B cell (primary cell): ENCODE data around the gene MYZAP. TPM values are rescaled to one million over a fixed set of nuclear protein-coding genes. Genes with fewer than 3 reads are reported as not detected.

ENCODE experiments used
- ATAC-seq: fragments of 200-7000 bp; cut with Tn5 transposase; one replicate; pipeline ENCODE4 v1.10.0; 2021; ENCODE audit warnings: low read depth, mild to moderate bottlenecking, moderate number of reproducible peaks, moderate library complexity
- CTCF ChIA-PET: fragments of 350-600 bp; sonication (Branson Sonifier 250); formaldehyde crosslinking; loops from one replicate; lab custom pipeline; 2021; ENCODE audit warnings: antibody characterized with exemption, inconsistent platforms; lab: Charles Lee
- POLR2A ChIA-PET: fragments of 350-600 bp; sonication (Branson Sonifier 250); formaldehyde crosslinking; loops from one replicate; lab custom pipeline; 2021; ENCODE audit warnings: antibody characterized with exemption; lab: Charles Lee
- DNase-seq: peaks from one replicate; pipeline ENCODE4 v3.0.0; 2013
- H2AFZ ChIP-seq: 2 replicates; pipeline ENCODE4 v1.6.1; 2012; ENCODE audit warnings: mild to moderate bottlenecking, low read depth, low read length; ENCODE audit not compliant: insufficient read depth, poor library complexity, severe bottlenecking
- H3K27ac ChIP-seq, 2 donors: 1 replicate in 1 of 2; 2 replicates in 1 of 2; pipeline ENCODE4 v1.5.1; 2012 to 2013; ENCODE audit warnings: low read length in 2 of 2, mild to moderate bottlenecking in 2 of 2, moderate library complexity in 1 of 2
- H3K27me3 ChIP-seq, 4 experiments: fragments of 200-600 bp in 1 of 4; sonication (generic) in 1 of 4; replicated peaks in 1 of 4; 1 replicate in 2 of 4; 2 replicates in 2 of 4; pipeline versions ENCODE4 v1.6.1 to v1.7.0; 2013 to 2016; ENCODE audit warnings: low read length in 3 of 4, mild to moderate bottlenecking in 2 of 4, mixed read lengths in 1 of 4, moderate library complexity in 1 of 4; ENCODE audit not compliant: insufficient read depth in 4 of 4, control insufficient read depth in 3 of 4; ENCODE audit errors: control extremely low read depth in 1 of 4
- H3K36me3 ChIP-seq, 2 experiments: replicated peaks in 1 of 2; 1 replicate in 1 of 2; 2 replicates in 1 of 2; pipeline versions ENCODE4 v1.6.1 to v1.7.1; 2013; ENCODE audit warnings: low read length in 1 of 2; ENCODE audit not compliant: insufficient read depth in 2 of 2, control insufficient read depth in 1 of 2; ENCODE audit errors: control extremely low read depth in 1 of 2, extremely low read depth in 1 of 2
- H3K4me1 ChIP-seq, 2 donors: fragments of 200-600 bp in 1 of 2; sonication (generic) in 1 of 2; 1 replicate in 1 of 2; 2 replicates in 1 of 2; pipeline versions ENCODE4 v1.5.1 to v1.6.1; 2013 to 2017; ENCODE audit warnings: low read length in 2 of 2; ENCODE audit not compliant: control insufficient read depth in 2 of 2, insufficient read depth in 2 of 2
- H3K4me2 ChIP-seq: replicated peaks from 2 replicates; pipeline ENCODE3; 2012; ENCODE audit warnings: mild to moderate bottlenecking, low read depth, low read length; ENCODE audit not compliant: poor library complexity, severe bottlenecking
- H3K4me3 ChIP-seq, 5 experiments: fragments of 200-600 bp in 1 of 5; sonication (generic) in 1 of 5; 1 replicate in 3 of 5; 2 replicates in 2 of 5; pipeline versions ENCODE4 v1.5.1 to v1.7.0; 2011 to 2016; ENCODE audit warnings: low read length in 4 of 5, mild to moderate bottlenecking in 4 of 5, low read depth in 2 of 5, control low read depth in 1 of 5, moderate library complexity in 1 of 5; ENCODE audit not compliant: insufficient read depth in 1 of 5; ENCODE audit errors: control extremely low read depth in 1 of 5, extremely low read depth in 1 of 5
- H3K79me2 ChIP-seq: fragments of 200-600 bp; sonication (generic); one replicate; pipeline ENCODE4 v1.6.0; 2016; ENCODE audit warnings: low read length; ENCODE audit not compliant: control insufficient read depth, insufficient read depth
- H3K9ac ChIP-seq: fragments of 200-600 bp; sonication (generic); 2 replicates; pipeline ENCODE4 v1.6.1; 2017; ENCODE audit warnings: mild to moderate bottlenecking, low read length, moderate library complexity
- H3K9me3 ChIP-seq, 3 donors: one replicate each; pipeline versions ENCODE4 v1.6.1 to v1.7.1; 2013; ENCODE audit warnings: low read length in 2 of 3; ENCODE audit not compliant: control insufficient read depth in 2 of 3, insufficient read depth in 1 of 3; ENCODE audit errors: control extremely low read depth in 1 of 3
- H4K20me1 ChIP-seq: 2 replicates; pipeline ENCODE4 v1.6.0; 2012; ENCODE audit warnings: mild to moderate bottlenecking, low read length; ENCODE audit not compliant: insufficient read depth, control insufficient read depth, poor library complexity, severe bottlenecking
- H3K27ac Mint-ChIP-seq: one replicate; pipeline ENCODE4 v1.8.0; 2021; ENCODE audit warnings: mixed read lengths
- H3K27me3 Mint-ChIP-seq: one replicate; pipeline ENCODE4 v1.8.0; 2021; ENCODE audit warnings: mixed read lengths
- H3K4me1 Mint-ChIP-seq: one replicate; pipeline ENCODE4 v1.8.0; 2021; ENCODE audit warnings: mixed read lengths
- H3K4me3 Mint-ChIP-seq: one replicate; pipeline ENCODE4 v1.8.0; 2021; ENCODE audit warnings: mixed read lengths
- H3K9me3 Mint-ChIP-seq: one replicate; pipeline ENCODE4 v1.8.0; 2022; ENCODE audit warnings: mixed read lengths; ENCODE audit not compliant: insufficient read depth
- CTCF ChIP-seq: fragments of 200-600 bp; IDR thresholded peaks from one replicate; pipeline ENCODE4 v1.8.0; 2022; ENCODE audit warnings: antibody characterized with exemption, mild to moderate bottlenecking
- EZH2 ChIP-seq: IDR thresholded peaks from 2 replicates; pipeline ENCODE4 v1.6.1; 2012; ENCODE audit warnings: borderline replicate concordance, low read depth, mild to moderate bottlenecking, moderate library complexity, low read length; ENCODE audit not compliant: insufficient read depth, poor library complexity, severe bottlenecking
- WGBS: methylation state at CpG from one replicate; pipeline ENCODE4 v1.1.5; 2013; ENCODE audit warnings: missing lambda C conversion rate; ENCODE audit not compliant: insufficient coverage; 5-methylcytosine and 5-hydroxymethylcytosine counted together
- intact Hi-C: fragments of 100-400 bp; cut with micrococcal nuclease; formaldehyde crosslinking; loops from one replicate; pipeline ENCODE4 v1.10.0; 2022
- polyA plus RNA-seq: library from polyadenylated mRNA; depleted of rRNA; stranded (reverse); fragments of >200 nt; gene quantifications from 2 replicates; pipeline ENCODE4 v1.2.3, GENCODE V29; 2012
- total RNA-seq, 2 donors: library from RNA; stranded (reverse); fragments of 120-200 nt in 1 of 2; gene quantifications; 1 replicate in 1 of 2; 2 replicates in 1 of 2; pipeline versions ENCODE4 v1.2.3 to v1.2.4, GENCODE V29; 2013 to 2022

Gene MYZAP
- total and polyA plus RNA-seq, 2 donors (not counting 1 experiment from before 2014, with no cell fraction given), result 1.0 to 2.8 TPM

- CTCF ChIA-PET, result no interaction called here
Observed at GRCh38 chr15:57677204-57677603, 85.5 kb downstream of the MYZAP start.

DNA sequence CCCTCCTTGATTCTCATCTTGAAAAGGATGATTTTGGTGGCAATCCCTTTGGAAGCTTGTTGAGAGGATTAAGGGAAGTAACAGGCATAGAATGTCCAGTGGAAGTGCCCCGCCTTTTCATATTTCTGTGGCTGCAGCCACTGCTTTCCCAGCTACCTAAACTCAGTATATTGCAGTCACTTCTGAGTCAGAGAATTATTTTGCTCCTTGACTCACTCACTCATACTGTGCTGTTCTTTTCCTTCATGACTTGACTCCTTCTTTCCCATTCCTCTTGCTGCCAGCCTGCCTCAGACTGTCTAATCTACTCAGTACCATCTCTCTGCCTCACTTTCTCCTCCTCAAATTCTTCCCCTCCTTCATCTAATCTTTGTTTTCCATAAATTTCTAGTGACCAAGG lies 88.3 kb downstream of the MYZAP start:
- no peaks in the 10 kb centered on the region for H3K27me3 ChIP-seq
- ATAC-seq (no peak), DNase-seq (no peak)
- no peaks in the 10 kb centered on the region for H3K4me1 ChIP-seq
- H3K36me3 ChIP-seq, result no peaks in the 10 kb centered on the region
- intact Hi-C loops, result no loop called here
- no peak overlapping the region for H3K4me2 ChIP-seq
- H3K27ac Mint-ChIP-seq, result no peak overlapping the region
- ChIA-PET POLR2A (no interaction called here), CTCF (no interaction called here)
- H3K79me2 ChIP-seq, result no peaks in the 10 kb centered on the region
- H3K4me3 ChIP-seq, result no peak overlapping the region
- no peaks in the 10 kb centered on the region for H4K20me1 ChIP-seq
- H3K9me3 Mint-ChIP-seq, result no peaks in the 10 kb centered on the region
- H3K9ac ChIP-seq, result no peak overlapping the region
- H3K27me3 Mint-ChIP-seq, result peaks cover 3% of the 10 kb centered on the region
- no peak for TF ChIP-seq EZH2
- no peak for TF ChIP-seq CTCF
- no peak overlapping the region for H3K27ac ChIP-seq
- no peak overlapping the region for H2AFZ ChIP-seq
- no peak overlapping the region for H3K4me3 Mint-ChIP-seq
- WGBS, result no CpG with 5 or more reads among the region's 1 CpG
- H3K9me3 ChIP-seq, result no peaks in the 10 kb centered on the region
- no peaks in the 10 kb centered on the region for H3K4me1 Mint-ChIP-seq

More at GRCh38 chr15:57677204-57677603, 85.5 kb downstream of the MYZAP start:
- Histone ChIP-seq H3K79me2 (no peaks in the 10 kb centered on the region), H4K20me1 (no peaks in the 10 kb centered on the region), H3K36me3 (no peaks in the 10 kb centered on the region), H3K4me3 (no peak overlapping the region), H2AFZ (no peak overlapping the region), H3K9ac (no peak overlapping the region), H3K4me1 (no peaks in the 10 kb centered on the region), H3K4me2 (no peak overlapping the region), H3K9me3 (no peaks in the 10 kb centered on the region), H3K27ac (no peak overlapping the region), H3K27me3 (no peaks in the 10 kb centered on the region)
- Mint-ChIP-seq H3K27ac (no peak overlapping the region), H3K4me3 (no peak overlapping the region), H3K4me1 (no peaks in the 10 kb centered on the region), H3K27me3 (peaks cover 19% of the 10 kb centered on the region), H3K9me3 (no peaks in the 10 kb centered on the region)
- DNase-seq, result no peak
- ATAC-seq, result no peak
- intact Hi-C loops, result no loop called here
- no peak for TF ChIP-seq CTCF
- no peak for TF ChIP-seq EZH2
- POLR2A ChIA-PET, result no interaction called here
- 100% methylated on average over 1 of the region's 3 CpGs for WGBS
